GM13976 (cell line): ENCODE results near the gene COX11.

Source experiments
- DNase-seq: peaks from one replicate; pipeline ENCODE4 v3.0.0; 2012; ENCODE audit warnings: low spot score
- CTCF ChIP-seq: IDR thresholded peaks from 2 replicates; pipeline ENCODE4 v1.5.1; 2012; ENCODE audit warnings: borderline replicate concordance, mild to moderate bottlenecking; ENCODE audit not compliant: insufficient read depth; ENCODE audit errors: extremely low read depth, missing control alignments, control extremely low read depth
- in situ Hi-C: fragments of 300-500 bp; cut with MboI; formaldehyde crosslinking; loops from one replicate; pipeline ENCODE4 v1.12.0; 2022; ENCODE audit warnings: low sequenced_read_pairs, mixed read lengths, inconsistent platforms; ENCODE audit not compliant: unreplicated experiment

The COX11 gene

GRCh38 chr17:54937018-54937417 is 31.4 kb downstream of the COX11 start:
- no peak for DNase-seq
- no peak for TF ChIP-seq CTCF
- in situ Hi-C loops, result no loop called here

- in situ Hi-C loops, result no loop called here
Observed at GRCh38 chr17:54935471-54935870, 33.0 kb downstream of the COX11 start.

GRCh38 chr17:54933921-54934320 is 34.5 kb downstream of the COX11 start:
- TF ChIP-seq CTCF, result no peak
- no peak for DNase-seq
- in situ Hi-C loops, result no loop called here

More at GRCh38 chr17:54935471-54935870, 33.0 kb downstream of the COX11 start:
- no peak for TF ChIP-seq CTCF
- no peak for DNase-seq

- no peak for TF ChIP-seq CTCF
- no peak for DNase-seq
- in situ Hi-C loops, result no loop called here
Observed at GRCh38 chr17:54932711-54933110, 35.7 kb downstream of the COX11 start.

GRCh38 chr17:54927525-54927924 is 40.9 kb downstream of the COX11 start:
- in situ Hi-C loops, result no loop called here
- TF ChIP-seq CTCF, result no peak
- DNase-seq, result no peak

GRCh38 chr17:54924405-54924804 is 44.0 kb downstream of the COX11 start:
- no peak for DNase-seq
- in situ Hi-C loops, result no loop called here
- no peak for TF ChIP-seq CTCF

- no peak for TF ChIP-seq CTCF
- DNase-seq, result no peak
- in situ Hi-C loops, result no loop called here
Observed at GRCh38 chr17:54920819-54921218, 47.6 kb downstream of the COX11 start.
